GM21381 (cell line): Measurements from ENCODE around the gene SH2D5.
"Not testable (repeated sequence)": the region's sequence is repeated elsewhere in the genome, so short reads cannot be mapped to it uniquely, and the experiment has no call there.

Source experiments
- ATAC-seq: cut with Tn5 transposase; IDR thresholded peaks from one replicate; pipeline ENCODE4 v1.9.1; 2021; ENCODE audit warnings: mild to moderate bottlenecking, moderate library complexity; ENCODE audit not compliant: unreplicated experiment

Gene SH2D5

GRCh38 chr1:20696397-20697333 lies 35.8 kb downstream of the SH2D5 start:
- peak; percentile 78 for ATAC-seq

GRCh38 chr1:20695515-20695914 lies 37.0 kb downstream of the SH2D5 start:
- no peak for ATAC-seq

- no peak for ATAC-seq
These were observed 38.9 kb downstream of the SH2D5 start for GRCh38 chr1:20693623-20694022.

GRCh38 chr1:20691872-20692271 lies 40.6 kb downstream of the SH2D5 start:
- ATAC-seq, result no peak

- no peak for ATAC-seq
These were observed 42.9 kb downstream of the SH2D5 start for GRCh38 chr1:20689645-20690056.

- ATAC-seq, result no peak
These were observed 45.4 kb downstream of the SH2D5 start for GRCh38 chr1:20686883-20687725.

GRCh38 chr1:20685741-20686140 lies 46.8 kb downstream of the SH2D5 start:
- ATAC-seq, result no peak

- no peak for ATAC-seq
These were observed 47.3 kb downstream of the SH2D5 start for GRCh38 chr1:20685099-20685662.

GRCh38 chr1:20684651-20685050 lies 47.9 kb downstream of the SH2D5 start:
- ATAC-seq, result no peak

GRCh38 chr1:20684050-20684620 lies 48.4 kb downstream of the SH2D5 start:
- no peak for ATAC-seq

GRCh38 chr1:20683614-20684013 lies 48.9 kb downstream of the SH2D5 start:
- ATAC-seq, result no peak

GRCh38 chr1:20682571-20683236 lies 49.8 kb downstream of the SH2D5 start:
- no peak for ATAC-seq

GRCh38 chr1:20681999-20682398 lies 50.5 kb downstream of the SH2D5 start:
- no peak for ATAC-seq

GRCh38 chr1:20680269-20680668 lies 52.2 kb downstream of the SH2D5 start:
- ATAC-seq, result no peak

GRCh38 chr1:20678599-20678998 lies 53.9 kb downstream of the SH2D5 start:
- no peak for ATAC-seq

- ATAC-seq, result not testable (repeated sequence)
These were observed 58.9 kb downstream of the SH2D5 start for GRCh38 chr1:20673626-20674025.

- ATAC-seq, result no peak
These were observed 60.3 kb downstream of the SH2D5 start for GRCh38 chr1:20672265-20672632.

- no peak for ATAC-seq
These were observed 61.6 kb downstream of the SH2D5 start for GRCh38 chr1:20670936-20671335.
